Measurements from ENCODE around the gene SYT5. TPM values are rescaled to one million over a fixed set of nuclear protein-coding genes. Genes with fewer than 3 reads are reported as not detected.
A peak's percentile ranks its signal among the peaks of the same experiment; 100 is the strongest.

Gene SYT5
- total RNA-seq, 1 experiment from 2014 or later, result not detected

DNA sequence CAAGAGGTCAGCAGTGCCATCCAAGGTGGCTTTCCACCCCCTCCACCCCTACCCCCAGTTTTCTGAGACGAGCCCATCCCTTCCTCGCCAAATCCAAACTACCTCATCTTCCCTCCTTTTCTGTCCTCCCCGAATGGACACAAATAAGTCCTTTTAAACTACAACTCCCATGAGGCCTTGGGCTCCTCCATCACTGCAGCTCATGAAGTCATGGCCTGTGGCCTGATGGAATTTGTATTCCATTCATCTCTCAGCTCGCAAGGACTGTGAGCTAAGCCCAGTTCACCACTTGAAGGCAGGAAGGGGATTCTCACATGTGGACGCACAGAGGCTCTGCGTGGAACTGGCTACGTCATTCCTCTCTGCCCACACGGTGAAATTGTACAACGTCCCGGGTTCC lies 16.7 kb upstream of the SYT5 start:
- H3K27me3 ChIP-seq (replicated peaks), result no peaks in the 10 kb centered on the region
- H3K9me3 ChIP-seq (replicated peaks), result no peaks in the 10 kb centered on the region
- H3K27ac ChIP-seq, result no peak overlapping the region
- no peaks in the 10 kb centered on the region for H3K36me3 ChIP-seq
- DNase-seq (ENCODE audit: low read depth in 1 of 2, low spot score in 2 of 2), result no peak
- no peak overlapping the region for H3K4me3 ChIP-seq
- no peaks in the 10 kb centered on the region; the same call in 1 of the 2 replicates for H3K4me1 ChIP-seq (replicated peaks)

DNA sequence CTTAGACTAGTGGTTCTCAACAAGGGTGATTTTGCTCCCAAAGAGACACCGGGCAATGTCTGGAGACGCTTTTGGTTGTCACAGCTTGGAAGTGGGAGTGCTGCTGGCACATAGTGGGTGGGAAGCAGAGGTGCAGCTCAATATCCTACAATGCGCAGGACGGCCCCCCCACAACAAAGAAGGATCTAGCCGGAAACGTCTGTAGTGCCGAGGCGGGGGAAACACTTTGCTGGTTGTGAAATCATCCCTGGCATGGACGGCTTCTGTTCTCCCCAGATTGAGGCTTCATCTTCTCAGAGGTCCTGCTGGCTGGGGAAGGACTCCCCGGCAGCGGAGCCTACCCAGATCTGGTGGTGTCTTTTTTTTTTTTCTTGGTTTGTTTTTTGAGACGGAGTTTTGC lies 13.4 kb upstream of the SYT5 start:
- no peaks in the 10 kb centered on the region for H3K9me3 ChIP-seq (replicated peaks)
- DNase-seq (ENCODE audit: low read depth in 1 of 2, low spot score in 2 of 2), result no peak
- H3K36me3 ChIP-seq, result no peaks in the 10 kb centered on the region
- peaks cover 10% of the 10 kb centered on the region for H3K4me1 ChIP-seq (replicated peaks)
- H3K27ac ChIP-seq, result no peak overlapping the region
- H3K4me3 ChIP-seq, result no peak overlapping the region
- no peaks in the 10 kb centered on the region for H3K27me3 ChIP-seq (replicated peaks)

DNA sequence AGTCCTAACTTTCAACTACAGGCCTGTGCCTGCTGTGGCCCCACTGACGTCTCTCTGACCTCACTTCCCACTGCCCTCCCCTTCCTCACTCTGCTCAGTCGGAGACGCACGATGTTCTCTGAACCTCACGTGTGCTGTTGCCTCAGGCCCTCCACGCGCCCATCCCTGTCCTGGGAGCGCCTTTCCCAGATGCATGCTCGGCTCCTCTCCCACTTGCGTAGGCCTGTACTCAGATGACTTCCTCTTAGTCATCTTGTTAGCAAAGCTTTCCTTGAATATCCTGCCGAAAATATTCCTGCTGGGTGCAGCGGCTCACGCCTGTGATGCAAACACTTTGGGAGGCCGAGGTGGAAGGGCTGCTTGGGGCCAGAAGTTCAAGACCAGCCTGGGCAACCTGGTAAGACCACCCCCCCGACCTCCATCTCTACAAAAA lies 9.3 kb upstream of the SYT5 start:
- H3K4me3 ChIP-seq, result no peak overlapping the region
- peak; percentile 49 to 74 for DNase-seq (ENCODE audit: low read depth in 1 of 2, low spot score in 2 of 2)
- peaks cover 10% of the 10 kb centered on the region for H3K4me1 ChIP-seq (replicated peaks)
- H3K36me3 ChIP-seq, result no peaks in the 10 kb centered on the region
- H3K9me3 ChIP-seq (replicated peaks), result no peaks in the 10 kb centered on the region
- H3K27me3 ChIP-seq (replicated peaks), result no peaks in the 10 kb centered on the region
- 0 out of 2 replicates have a peak overlapping the region, but pooled peaks have one; percentile 9 for H3K27ac ChIP-seq

DNA sequence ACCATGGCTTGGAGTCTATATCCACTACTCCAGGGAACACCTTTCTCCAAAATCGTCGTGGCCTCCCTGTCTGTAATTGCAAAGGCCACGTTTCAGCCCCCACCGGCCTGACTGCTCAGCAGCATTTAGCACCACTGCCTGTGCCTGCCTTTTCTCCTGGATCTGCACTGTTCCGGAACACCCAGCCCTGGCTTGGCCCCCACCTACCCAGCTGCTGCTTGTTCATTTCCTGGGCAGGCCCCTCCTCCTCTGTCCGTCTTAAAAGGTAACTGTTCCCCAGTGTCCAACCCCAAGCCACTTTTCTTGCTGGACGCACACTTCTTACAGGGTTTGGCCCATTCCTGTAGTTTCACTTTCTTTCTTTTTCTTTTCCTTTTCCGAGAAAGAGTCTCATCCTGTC lies 8.5 kb upstream of the SYT5 start:
- no peaks in the 10 kb centered on the region for H3K36me3 ChIP-seq
- no peak overlapping the region for H3K4me3 ChIP-seq
- H3K4me1 ChIP-seq (replicated peaks), result peaks cover 10% of the 10 kb centered on the region
- no peaks in the 10 kb centered on the region for H3K9me3 ChIP-seq (replicated peaks)
- H3K27ac ChIP-seq, result no peak overlapping the region
- DNase-seq (ENCODE audit: low read depth in 1 of 2, low spot score in 2 of 2), result no peak
- peaks cover 4% of the 10 kb centered on the region; the same call in 1 of the 2 replicates for H3K27me3 ChIP-seq (replicated peaks)

DNA sequence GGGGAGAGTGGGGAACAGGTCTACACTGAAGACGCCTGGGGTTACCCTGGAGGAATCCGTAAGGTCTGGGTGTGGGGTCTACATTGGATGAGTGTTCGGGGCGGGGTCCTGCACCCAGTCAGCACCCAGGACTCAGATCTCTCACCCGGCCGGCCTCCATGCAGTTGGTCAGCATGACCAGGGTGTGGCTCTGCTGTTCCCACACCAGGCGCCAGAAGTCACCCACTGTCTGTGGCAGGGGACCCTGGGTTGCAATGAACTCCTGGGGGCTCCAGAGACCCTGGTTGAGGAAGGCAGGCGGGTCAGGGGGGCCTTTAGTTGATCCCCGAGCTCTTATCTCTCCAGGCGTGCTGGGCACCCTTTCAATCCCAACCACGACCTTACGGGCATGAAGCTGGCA lies 6.0 kb upstream of the SYT5 start:
- DNase-seq (ENCODE audit: low read depth in 1 of 2, low spot score in 2 of 2), result no peak
- no peak overlapping the region for H3K27ac ChIP-seq
- no peaks in the 10 kb centered on the region for H3K9me3 ChIP-seq (replicated peaks)
- no peaks in the 10 kb centered on the region for H3K36me3 ChIP-seq
- peaks cover 9% of the 10 kb centered on the region for H3K27me3 ChIP-seq (replicated peaks)
- no peak overlapping the region for H3K4me3 ChIP-seq
- peaks cover 10% of the 10 kb centered on the region for H3K4me1 ChIP-seq (replicated peaks)

DNA sequence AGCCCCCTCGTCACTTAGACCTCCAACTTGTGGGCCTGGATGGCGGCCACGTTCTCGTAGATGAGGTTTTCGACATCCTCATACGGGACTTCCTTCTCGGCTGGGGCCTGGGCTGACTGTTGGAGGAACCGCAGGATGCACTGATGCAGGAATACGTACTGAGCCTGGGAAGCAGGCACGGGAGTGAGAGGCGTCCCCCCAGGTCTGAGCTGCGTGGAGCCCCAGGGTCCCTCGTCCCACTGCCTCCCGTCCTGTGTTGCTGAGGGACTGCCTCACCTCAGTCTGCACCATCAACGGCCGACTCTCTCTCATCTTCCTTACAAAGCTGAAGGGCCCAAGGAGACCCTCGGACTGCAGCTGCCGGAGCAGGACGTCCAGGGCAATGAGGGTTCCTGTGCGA lies 1.7 kb upstream of the SYT5 start:
- Histone ChIP-seq H3K27ac (no peak overlapping the region), H3K4me1 (replicated peaks) (peaks cover 14% of the 10 kb centered on the region), H3K9me3 (replicated peaks) (peaks cover 2% of the 10 kb centered on the region; the same call in 1 of the 2 replicates), H3K36me3 (no peaks in the 10 kb centered on the region), H3K4me3 (no peak overlapping the region), H3K27me3 (replicated peaks) (peaks cover 29% of the 10 kb centered on the region)
- no peak for DNase-seq (ENCODE audit: low read depth in 1 of 2, low spot score in 2 of 2)

DNA sequence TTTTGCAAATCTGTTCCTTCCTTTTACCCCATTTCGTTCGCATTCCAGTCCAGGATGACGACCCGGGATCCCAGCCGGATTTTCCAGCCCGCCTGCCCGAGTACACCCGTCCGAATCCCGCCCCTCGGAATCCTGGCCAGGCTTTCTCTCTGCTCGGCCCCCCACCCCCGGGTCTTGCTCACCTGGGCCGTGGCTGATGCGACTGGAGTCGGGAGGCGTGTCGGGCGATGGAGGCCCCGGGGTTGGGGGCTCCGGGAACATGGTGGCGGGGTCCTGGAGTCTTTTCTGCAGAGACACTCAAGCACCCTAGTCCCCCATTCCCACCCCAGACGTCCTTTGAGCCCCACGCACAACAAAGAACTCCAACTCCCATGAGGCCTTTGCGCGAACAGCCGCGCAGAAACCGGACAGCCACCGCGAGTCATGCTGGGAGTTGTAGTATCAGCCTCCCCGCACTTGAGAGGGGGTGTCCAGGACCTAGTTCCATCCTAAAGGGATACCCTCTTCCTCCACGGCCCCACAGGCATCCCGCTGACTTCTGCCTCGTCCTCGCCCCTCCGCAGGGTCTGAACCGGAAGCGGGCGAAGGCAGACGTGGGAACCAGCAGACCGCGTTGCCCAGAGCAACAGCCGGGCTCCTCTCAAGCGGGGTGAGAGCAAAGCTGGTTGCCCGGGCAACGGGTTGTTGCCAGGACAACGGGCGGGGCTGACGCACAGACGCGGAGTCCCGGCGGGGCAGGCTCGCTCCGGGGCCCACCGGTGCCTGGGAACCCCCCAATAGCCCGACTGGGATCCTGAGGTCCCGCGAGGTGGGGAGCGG lies 1.1 kb downstream of the SYT5 start:
- Histone ChIP-seq H3K27me3 (replicated peaks) (peaks cover 29% of the 10 kb centered on the region), H3K36me3 (no peaks in the 10 kb centered on the region), H3K27ac (no peak overlapping the region), H3K4me3 (no peak overlapping the region), H3K4me1 (replicated peaks) (peaks cover 14% of the 10 kb centered on the region), H3K9me3 (replicated peaks) (peaks cover 2% of the 10 kb centered on the region; the same call in 1 of the 2 replicates)
- DNase-seq (ENCODE audit: low read depth in 1 of 2, low spot score in 2 of 2), result peak; percentile 71 to 84

DNA sequence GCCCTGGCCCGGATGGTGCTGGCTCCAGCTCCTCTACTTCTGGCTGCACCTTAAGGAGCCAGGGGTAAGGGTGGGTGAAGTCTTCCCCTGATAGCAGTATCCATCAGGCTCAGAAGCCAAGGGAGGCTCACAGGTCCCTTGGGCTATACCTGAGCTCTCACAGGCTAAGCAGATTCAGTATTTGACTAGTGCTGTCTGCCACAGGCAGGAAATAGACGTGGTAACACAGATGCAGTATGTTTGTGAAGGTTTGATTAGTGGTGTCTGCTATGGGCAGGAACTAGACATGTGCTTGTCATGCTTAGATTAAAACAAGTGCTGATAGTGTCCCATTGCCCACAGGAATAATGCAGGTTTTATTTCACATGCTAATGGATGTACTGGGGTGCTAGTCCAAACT lies 4.0 kb downstream of the SYT5 start:
- Histone ChIP-seq H3K9me3 (replicated peaks) (peaks cover 2% of the 10 kb centered on the region; the same call in 1 of the 2 replicates), H3K27me3 (replicated peaks) (peaks cover 31% of the 10 kb centered on the region), H3K27ac (no peak overlapping the region), H3K4me3 (no peak overlapping the region), H3K4me1 (replicated peaks) (peaks cover 29% of the 10 kb centered on the region), H3K36me3 (no peaks in the 10 kb centered on the region)
- DNase-seq (ENCODE audit: low read depth in 1 of 2, low spot score in 2 of 2), result no peak

DNA sequence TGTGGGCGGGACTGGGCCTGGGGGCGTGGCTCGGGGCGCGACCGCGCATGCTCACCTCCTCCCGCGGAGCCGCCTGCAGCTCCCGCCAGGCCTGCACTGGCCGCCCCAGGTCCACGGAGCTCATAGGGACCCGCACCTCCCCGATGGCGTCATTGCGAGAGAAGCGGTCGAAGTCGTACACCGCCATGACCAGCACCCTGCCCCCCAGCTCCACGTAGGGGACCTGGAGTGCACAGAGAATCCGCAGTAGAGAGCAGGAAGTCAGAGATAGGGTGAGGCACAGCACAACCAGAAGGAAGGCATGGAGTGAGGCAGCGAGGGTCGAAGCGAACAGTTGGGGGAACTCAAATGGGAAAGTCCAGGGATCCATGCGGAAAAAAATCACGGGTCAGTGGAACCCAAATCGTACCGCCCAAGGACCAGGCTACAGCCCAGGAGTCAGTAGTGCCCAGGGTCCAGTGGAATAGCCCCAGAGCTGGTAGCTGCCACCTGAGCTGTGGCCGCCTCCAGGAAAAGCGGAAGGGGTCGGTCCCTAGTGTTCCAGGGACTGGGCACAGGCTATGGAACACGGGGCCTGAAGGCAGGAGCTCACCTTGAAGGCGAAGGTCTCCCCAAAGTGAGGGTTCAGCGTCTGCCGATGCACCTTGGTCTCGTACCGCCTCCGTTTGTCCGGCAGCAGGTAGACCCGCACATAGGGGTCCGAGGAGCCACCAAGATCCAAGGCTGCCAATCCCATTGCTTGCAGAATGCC lies 4.8 kb downstream of the SYT5 start:
- Histone ChIP-seq H3K27ac (no peak overlapping the region), H3K4me3 (no peak overlapping the region), H3K36me3 (no peaks in the 10 kb centered on the region), H3K27me3 (replicated peaks) (peaks cover 26% of the 10 kb centered on the region), H3K4me1 (replicated peaks) (peaks cover 29% of the 10 kb centered on the region), H3K9me3 (replicated peaks) (peaks cover 2% of the 10 kb centered on the region; the same call in 1 of the 2 replicates)
- DNase-seq (ENCODE audit: low read depth in 1 of 2, low spot score in 2 of 2), result no peak

DNA sequence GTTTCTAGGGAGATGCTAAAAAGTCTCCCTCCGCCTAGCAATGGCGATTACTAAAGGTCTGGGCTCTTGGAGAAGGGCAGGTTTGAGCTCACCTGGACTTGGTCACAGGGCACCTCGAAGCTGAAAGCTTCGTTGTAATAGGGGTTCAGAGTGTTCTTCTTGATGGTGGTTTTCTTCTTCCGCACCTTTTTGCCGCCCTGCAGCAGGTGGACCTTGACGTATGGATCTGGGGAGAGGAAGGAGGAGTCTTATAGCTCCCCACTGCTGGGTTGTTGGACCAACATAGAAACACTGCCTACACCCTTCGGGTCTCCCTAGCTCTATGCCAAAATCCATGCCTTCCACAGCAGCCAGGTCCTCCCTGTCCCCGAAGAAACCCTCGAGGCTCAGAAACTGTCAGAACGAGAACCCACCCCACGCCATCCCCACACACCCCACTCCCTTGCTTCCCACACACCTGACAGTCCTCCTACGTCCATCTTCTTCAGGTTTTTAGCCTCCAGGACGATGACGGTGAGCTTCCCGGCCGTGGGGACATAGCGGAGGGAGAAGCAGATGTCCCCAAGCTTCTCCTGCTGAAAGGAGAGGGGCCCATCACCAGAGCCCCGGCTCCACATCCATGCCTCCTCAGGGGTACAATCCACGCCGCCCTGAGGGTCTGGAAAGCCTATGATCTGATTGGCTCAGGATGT lies 5.5 kb downstream of the SYT5 start:
- Histone ChIP-seq H3K4me3 (no peak overlapping the region), H3K9me3 (replicated peaks) (no peaks in the 10 kb centered on the region; the same call in 1 of the 2 replicates), H3K27ac (no peak overlapping the region), H3K4me1 (replicated peaks) (peaks cover 22% of the 10 kb centered on the region), H3K27me3 (replicated peaks) (peaks cover 19% of the 10 kb centered on the region), H3K36me3 (no peaks in the 10 kb centered on the region)
- no peak for DNase-seq (ENCODE audit: low read depth in 1 of 2, low spot score in 2 of 2)

DNA sequence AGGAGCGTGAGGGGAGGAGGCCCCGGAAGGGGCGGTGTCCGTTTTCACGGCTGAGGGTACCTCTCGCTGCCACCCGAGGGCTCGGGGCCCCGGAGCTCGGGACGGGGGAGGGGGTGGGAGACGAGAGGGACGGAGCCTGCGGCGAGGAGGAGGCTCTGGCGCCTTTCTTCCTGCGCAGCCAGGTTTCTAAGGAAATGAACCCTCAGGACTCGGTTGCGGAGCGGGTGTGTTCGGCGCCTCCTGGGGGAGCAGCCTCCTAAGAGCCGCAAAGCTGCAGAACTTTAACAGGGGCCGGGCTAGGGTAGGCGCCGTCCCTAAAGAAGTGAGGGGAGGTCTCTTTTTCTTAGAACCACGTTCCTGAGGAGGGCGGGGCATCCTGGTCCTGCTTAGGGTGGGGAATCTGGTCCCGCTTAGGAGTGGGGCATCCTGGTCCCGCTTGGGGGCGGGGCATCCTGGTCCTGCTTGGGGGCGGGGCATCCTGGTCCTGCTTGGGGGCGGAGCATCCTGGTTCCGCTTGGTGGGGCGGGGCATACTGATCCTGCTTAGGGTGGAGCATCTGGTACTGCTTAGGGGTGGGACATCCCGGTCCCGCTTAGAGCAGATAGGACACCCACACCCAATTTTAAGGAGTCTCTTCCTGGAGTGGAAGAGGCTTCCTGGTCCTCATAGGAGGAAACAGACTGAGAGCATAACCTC lies 6.2 kb downstream of the SYT5 start:
- no peak overlapping the region for H3K27ac ChIP-seq
- H3K4me3 ChIP-seq, result peak overlapping the region; percentile 35
- no peaks in the 10 kb centered on the region for H3K36me3 ChIP-seq
- H3K9me3 ChIP-seq (replicated peaks), result no peaks in the 10 kb centered on the region
- peaks cover 14% of the 10 kb centered on the region for H3K27me3 ChIP-seq (replicated peaks)
- H3K4me1 ChIP-seq (replicated peaks), result peaks cover 16% of the 10 kb centered on the region
- DNase-seq (ENCODE audit: low read depth in 1 of 2, low spot score in 2 of 2), result peak; percentile 47 to 86

DNA sequence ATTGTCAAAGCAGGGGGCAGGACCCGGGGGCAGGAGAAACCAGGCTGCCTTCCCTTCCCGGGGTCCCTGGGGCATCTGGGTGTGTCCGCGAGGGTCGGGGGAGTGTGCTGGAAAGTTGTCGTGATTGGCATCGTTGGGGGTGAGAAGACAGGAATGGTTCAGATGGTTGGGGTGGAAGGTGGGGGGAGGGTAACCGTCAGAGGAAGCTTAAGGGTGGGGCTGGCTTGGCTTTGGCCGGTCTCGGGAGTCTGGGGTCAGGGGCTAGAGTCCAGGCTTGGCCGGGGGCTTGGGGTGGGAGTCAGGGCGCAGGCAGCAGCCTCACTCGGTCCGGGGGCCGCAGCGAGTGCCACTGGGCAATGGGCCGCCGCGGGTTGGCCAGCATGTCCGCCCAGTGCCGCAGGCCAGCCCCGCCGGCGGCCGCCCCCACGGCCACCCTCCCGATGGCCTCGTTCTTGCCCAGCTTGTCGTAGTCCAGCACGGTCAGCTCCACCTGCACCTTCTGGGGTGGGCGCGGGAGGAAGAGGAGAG lies 6.8 kb downstream of the SYT5 start:
- H3K36me3 ChIP-seq, result no peaks in the 10 kb centered on the region
- H3K4me3 ChIP-seq, result peak overlapping the region; percentile 35
- no peaks in the 10 kb centered on the region for H3K9me3 ChIP-seq (replicated peaks)
- H3K27me3 ChIP-seq (replicated peaks), result peaks cover 17% of the 10 kb centered on the region
- no peak overlapping the region for H3K27ac ChIP-seq
- DNase-seq (ENCODE audit: low read depth in 1 of 2, low spot score in 2 of 2), result no peak
- peaks cover 16% of the 10 kb centered on the region for H3K4me1 ChIP-seq (replicated peaks)

DNA sequence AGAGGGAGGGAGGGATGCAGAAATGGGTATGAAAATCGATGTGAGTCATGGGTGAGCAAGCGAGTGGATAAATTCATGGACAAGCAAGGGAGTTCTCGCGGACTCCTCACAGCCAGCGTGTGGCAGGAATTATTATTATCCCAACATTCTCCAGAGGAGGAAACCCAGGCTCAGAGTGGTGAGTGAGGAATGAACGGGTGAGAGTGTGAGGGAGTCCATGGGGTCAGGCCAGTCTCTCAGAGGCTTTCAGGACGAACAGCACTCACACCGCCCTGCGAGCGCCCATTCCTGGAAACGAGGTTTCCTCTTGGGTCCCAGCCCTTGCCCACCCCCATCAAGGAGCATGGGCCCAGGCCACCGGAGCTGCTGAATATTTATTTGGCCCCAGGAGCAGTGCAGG lies 7.3 kb downstream of the SYT5 start:
- Histone ChIP-seq H3K4me3 (no peak overlapping the region), H3K27me3 (replicated peaks) (peaks cover 17% of the 10 kb centered on the region), H3K36me3 (no peaks in the 10 kb centered on the region), H3K9me3 (replicated peaks) (no peaks in the 10 kb centered on the region), H3K27ac (no peak overlapping the region), H3K4me1 (replicated peaks) (peaks cover 16% of the 10 kb centered on the region)
- DNase-seq (ENCODE audit: low read depth in 1 of 2, low spot score in 2 of 2), result peak in 1 of 2 experiments; percentile 32

Measured in SJSA1 (cell line).